ENCODE measurements around the gene MLH3. TPM values are rescaled to one million over a fixed set of nuclear protein-coding genes. Genes with fewer than 3 reads are reported as not detected.

The MLH3 gene
- polyA plus RNA-seq, 1 donor from 2014 or later, result 17.3 TPM

- Histone ChIP-seq H3K4me2 (ENCODE audit: low read length) (no peak overlapping the region), H3K4me3 (ENCODE audit: low read length) (no peak overlapping the region), H3K36me3 (ENCODE audit: insufficient read depth, low read length) (no peaks in the 10 kb centered on the region), H3K9me3 (ENCODE audit: low read length) (no peaks in the 10 kb centered on the region), H3K9ac (ENCODE audit: low read length) (no peak overlapping the region), H3K79me2 (replicated peaks; ENCODE audit: insufficient read depth, low read length) (no peaks in the 10 kb centered on the region), H3K27me3 (ENCODE audit: insufficient read depth, low read depth, low read length) (no peaks in the 10 kb centered on the region), H3K27ac (ENCODE audit: low read length) (no peak overlapping the region), H3F3A (ENCODE audit: insufficient read depth, low read length, poor library complexity, severe bottlenecking) (no peaks in the 10 kb centered on the region), H3K9me2 (ENCODE audit: insufficient read depth, low read length) (no peaks in the 10 kb centered on the region), H4K20me1 (ENCODE audit: insufficient read depth) (no peaks in the 10 kb centered on the region), H2AFZ (ENCODE audit: low read depth, low read length) (no peak overlapping the region)
- TF ChIP-seq POLR2AphosphoS5 (IDR thresholded peaks at IDR 0.05) (no peak), MXI1 (conservative IDR thresholded peaks at IDR 0.05; ENCODE audit: poor library complexity, severe bottlenecking) (no peak), CTCF (IDR thresholded peaks at IDR 0.05; ENCODE audit: poor library complexity, severe bottlenecking) (no peak), EP300 (conservative IDR thresholded peaks at IDR 0.05; ENCODE audit: poor library complexity, severe bottlenecking) (no peak), REST (IDR thresholded peaks at IDR 0.05; ENCODE audit: borderline replicate concordance) (no peak), TAF1 (IDR thresholded peaks at IDR 0.05; ENCODE audit: low read depth) (no peak), SMC3 (conservative IDR thresholded peaks at IDR 0.05; ENCODE audit: poor library complexity) (no peak), RAD21 (conservative IDR thresholded peaks at IDR 0.05) (no peak), EZH2 (IDR thresholded peaks at IDR 0.05; ENCODE audit: borderline replicate concordance, insufficient read depth, low read length, poor library complexity, severe bottlenecking) (no peak)
Measured at GRCh38 chr14:74981833-74982232, 69.4 kb downstream of the MLH3 start.

- Histone ChIP-seq H3K79me2 (replicated peaks; ENCODE audit: insufficient read depth, low read length) (no peaks in the 10 kb centered on the region), H2AFZ (ENCODE audit: low read depth, low read length) (no peak overlapping the region), H3K9me3 (ENCODE audit: low read length) (no peaks in the 10 kb centered on the region), H3K36me3 (ENCODE audit: insufficient read depth, low read length) (no peaks in the 10 kb centered on the region), H3K27me3 (ENCODE audit: insufficient read depth, low read depth, low read length) (no peaks in the 10 kb centered on the region), H3K4me2 (ENCODE audit: low read length) (no peak overlapping the region), H3K4me3 (ENCODE audit: low read length) (no peak overlapping the region), H4K20me1 (ENCODE audit: insufficient read depth) (no peaks in the 10 kb centered on the region), H3F3A (ENCODE audit: insufficient read depth, low read length, poor library complexity, severe bottlenecking) (no peaks in the 10 kb centered on the region), H3K27ac (ENCODE audit: low read length) (no peak overlapping the region), H3K9me2 (ENCODE audit: insufficient read depth, low read length) (no peaks in the 10 kb centered on the region), H3K9ac (ENCODE audit: low read length) (no peak overlapping the region)
- TF ChIP-seq TAF1 (IDR thresholded peaks at IDR 0.05; ENCODE audit: low read depth), result no peak
- no peak for TF ChIP-seq EZH2 (IDR thresholded peaks at IDR 0.05; ENCODE audit: borderline replicate concordance, insufficient read depth, low read length, poor library complexity, severe bottlenecking)
- TF ChIP-seq POLR2AphosphoS5 (IDR thresholded peaks at IDR 0.05), result no peak
- TF ChIP-seq RAD21 (conservative IDR thresholded peaks at IDR 0.05), result no peak
- no peak for TF ChIP-seq REST (IDR thresholded peaks at IDR 0.05; ENCODE audit: borderline replicate concordance)
- TF ChIP-seq MXI1 (conservative IDR thresholded peaks at IDR 0.05; ENCODE audit: poor library complexity, severe bottlenecking), result no peak
- TF ChIP-seq EP300 (conservative IDR thresholded peaks at IDR 0.05; ENCODE audit: poor library complexity, severe bottlenecking), result no peak
- TF ChIP-seq CTCF (IDR thresholded peaks at IDR 0.05; ENCODE audit: poor library complexity, severe bottlenecking), result no peak
- TF ChIP-seq SMC3 (conservative IDR thresholded peaks at IDR 0.05; ENCODE audit: poor library complexity), result no peak
Measured at GRCh38 chr14:74981462-74981782, 69.8 kb downstream of the MLH3 start.

All from neural cell (in vitro differentiated cells).